HG03442 (cell line): ENCODE data around the gene SYT5.

ENCODE experiments used
- ATAC-seq: cut with Tn5 transposase; IDR thresholded peaks from one replicate; pipeline ENCODE4 v1.9.1; 2021; ENCODE audit warnings: mild to moderate bottlenecking, moderate library complexity; ENCODE audit not compliant: unreplicated experiment

Gene SYT5

DNA sequence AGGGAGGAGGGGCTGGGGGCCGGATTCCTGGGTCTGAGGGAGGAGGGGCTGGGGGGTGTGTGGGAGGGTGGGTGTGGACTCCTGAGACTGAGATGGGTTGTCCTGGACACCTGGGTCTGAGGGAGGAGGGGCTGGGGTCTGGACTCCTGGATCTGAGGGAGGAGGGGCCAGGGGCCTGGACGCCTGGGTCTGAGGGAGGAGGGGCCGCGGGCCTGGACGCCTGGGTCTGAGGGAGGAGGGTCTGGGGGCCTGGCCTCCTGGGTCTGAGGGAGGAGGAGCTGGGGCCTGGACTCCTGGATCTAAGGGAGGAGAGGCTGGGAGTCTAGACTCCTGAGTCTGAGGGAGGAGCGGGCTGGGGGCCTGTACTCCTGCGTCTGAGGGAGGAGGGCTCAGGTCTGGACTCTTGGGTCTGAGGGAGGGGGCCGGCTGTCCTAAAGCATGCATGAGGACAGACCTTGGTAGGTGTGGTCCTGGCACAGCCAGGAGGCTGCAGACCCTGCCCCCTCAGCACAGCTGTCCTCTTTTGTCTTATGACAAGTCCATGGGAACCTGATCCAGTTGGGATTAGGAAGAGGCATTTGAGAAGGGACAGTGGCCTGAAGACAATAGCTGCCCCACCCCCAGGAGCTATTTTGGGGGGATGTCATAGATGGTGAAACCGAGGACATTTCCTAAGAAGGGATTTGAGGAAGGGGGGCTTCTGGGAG is 32.4 kb downstream of the SYT5 start:
- ATAC-seq: no peak

GRCh38 chr19:55146705-55147273 is 33.3 kb downstream of the SYT5 start:
- no peak for ATAC-seq

- ATAC-seq: no peak
These were observed 33.9 kb downstream of the SYT5 start for GRCh38 chr19:55146078-55146704.

DNA sequence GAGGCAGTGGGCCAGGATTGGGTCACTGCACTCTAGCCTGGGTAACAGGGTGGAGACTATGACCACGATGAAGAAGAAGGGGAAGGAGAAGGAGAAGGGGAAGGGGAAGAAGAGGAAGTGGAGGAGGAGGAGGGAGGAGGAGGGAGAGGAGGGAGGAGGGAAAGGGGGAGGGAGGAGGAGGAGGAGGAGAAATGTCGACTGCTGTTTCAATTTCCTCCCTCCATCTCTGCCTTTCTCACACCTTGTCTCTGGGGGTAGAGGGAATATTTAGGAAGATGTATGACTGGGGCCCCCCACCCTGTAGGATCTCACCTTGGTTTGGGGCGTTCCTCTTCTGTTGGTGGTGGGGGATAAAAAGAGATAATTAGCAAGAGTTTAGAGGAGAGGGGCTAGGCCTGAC is 34.9 kb downstream of the SYT5 start:
- ATAC-seq: no peak

DNA sequence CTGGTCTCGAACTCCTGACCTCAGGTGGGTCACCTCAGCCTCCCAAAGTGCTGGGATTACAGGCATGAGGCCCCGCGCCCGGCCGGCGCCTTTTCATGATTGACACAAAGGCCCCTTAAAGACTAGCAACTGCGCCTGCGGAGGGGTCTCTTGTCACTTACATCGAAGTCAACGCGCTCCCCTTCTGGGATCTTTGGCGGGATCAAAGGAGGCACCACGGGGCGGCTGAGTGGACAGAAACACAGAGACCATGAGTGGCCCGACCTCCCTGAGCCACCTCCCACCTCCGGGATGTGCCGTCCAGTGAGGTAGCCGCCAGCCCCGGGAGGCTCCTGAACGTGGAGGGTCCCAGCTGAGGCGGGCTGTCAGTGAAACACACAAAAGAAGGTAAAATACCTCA is 38.4 kb downstream of the SYT5 start:
- no peak for ATAC-seq

- no peak for ATAC-seq
These were observed 42.2 kb downstream of the SYT5 start for GRCh38 chr19:55137915-55138314.

GRCh38 chr19:55136399-55137102 is 43.5 kb downstream of the SYT5 start:
- no peak for ATAC-seq

GRCh38 chr19:55134736-55135135 is 45.4 kb downstream of the SYT5 start:
- no peak for ATAC-seq

GRCh38 chr19:55133639-55134444 is 46.2 kb downstream of the SYT5 start:
- ATAC-seq: no peak

DNA sequence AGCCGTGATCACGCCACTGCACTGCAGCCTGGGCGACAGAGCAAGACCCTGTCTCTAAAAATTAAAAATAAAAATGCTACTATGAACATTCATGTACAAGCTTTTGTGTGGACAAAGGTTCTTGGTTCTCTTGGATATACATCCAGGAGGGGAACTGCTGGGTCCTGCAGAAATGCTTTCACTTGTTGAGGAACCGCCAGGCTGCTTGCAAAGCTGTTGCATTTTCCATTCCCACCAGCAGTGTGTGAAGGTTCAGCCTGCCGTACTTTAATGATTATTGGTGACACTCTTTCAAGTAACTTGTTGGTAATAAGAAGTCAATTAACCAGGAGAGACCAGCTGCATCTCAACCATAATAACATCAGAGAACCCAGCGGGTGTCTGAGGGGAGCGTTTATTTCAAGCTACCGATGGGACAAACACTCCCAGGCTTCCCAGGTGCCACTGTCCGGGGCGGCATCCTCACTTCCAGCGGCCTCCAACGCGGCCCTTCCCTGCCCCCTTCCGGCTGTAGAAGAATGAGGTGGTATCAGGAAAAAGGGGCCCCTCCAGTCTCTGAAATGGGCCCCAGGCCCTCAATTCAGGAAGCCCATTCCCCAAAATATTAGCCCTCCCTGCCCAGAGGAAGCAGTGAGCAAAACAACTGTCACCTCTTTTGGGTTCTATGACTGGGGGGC is 47.5 kb downstream of the SYT5 start:
- no peak for ATAC-seq

DNA sequence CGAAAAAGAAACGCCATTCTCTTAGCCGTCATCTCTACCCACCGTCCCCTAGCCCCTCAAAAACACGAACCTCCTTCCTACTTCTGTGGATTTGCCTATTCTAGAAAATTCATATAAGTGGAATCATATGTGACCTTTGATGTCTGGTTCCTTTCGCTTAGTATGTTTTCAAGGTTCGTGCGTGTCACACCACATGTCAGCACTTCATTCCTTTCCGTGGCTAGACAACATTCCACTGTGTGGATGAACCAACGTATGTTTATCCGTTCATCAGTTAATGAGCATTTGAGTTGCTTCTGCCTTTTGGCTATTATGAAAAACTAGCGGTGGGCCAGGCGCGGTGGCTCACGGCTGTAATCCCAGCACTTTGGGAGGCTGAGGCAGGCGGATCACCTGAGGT is 48.7 kb downstream of the SYT5 start:
- ATAC-seq: no peak
